GM04504 (cell line): ENCODE data around the gene EHMT1.
"Not testable (repeated sequence)": the region's sequence is repeated elsewhere in the genome, so short reads cannot be mapped to it uniquely, and the experiment has no call there.

Experiments
- DNase-seq: peaks from one replicate; pipeline ENCODE4 v3.0.0-alpha.2; 2012; ENCODE audit warnings: low read depth

EHMT1 gene

GRCh38 chr9:137615387-137615871, 3.4 kb upstream of the EHMT1 start:
- DNase-seq: no peak

DNA sequence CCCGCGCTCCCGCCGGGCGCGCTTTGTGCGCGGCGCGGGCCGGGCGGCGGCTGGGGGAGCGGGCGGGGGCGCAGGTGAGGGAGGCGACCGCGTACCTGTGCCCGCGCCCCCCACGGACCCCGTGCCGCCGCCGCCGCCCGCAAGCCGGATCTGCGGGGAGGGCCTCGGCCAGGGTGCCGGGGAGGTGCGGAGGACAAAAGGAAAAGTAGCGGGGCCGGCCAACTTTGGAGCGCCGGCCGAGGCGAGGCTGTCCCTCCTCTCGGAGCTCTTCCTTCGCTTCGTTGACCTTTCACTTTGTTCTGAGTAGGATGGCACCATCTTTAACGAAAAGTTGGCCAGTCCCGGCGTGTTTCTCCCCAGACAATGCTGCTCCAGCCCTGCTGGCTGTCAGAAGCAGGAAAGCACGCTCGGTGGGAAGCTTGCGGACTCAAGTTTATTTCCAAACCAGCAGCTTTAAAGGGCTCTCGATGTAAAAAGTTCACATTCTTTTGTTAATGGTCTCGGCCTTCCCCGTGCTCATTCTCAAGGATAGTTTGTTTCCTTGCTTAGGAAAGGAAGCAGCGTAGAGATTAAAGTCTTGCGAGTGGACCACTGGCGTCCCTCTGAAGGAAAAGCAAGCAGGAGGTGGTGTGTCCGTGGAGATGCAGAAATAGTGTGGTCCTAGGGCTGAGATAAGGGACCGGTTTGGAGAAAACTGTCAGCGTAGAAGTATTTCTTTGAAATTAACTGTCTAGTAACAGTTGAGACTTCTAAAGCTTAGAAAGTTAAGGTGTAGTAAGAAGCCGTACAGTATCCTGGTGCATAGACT, 639 bp downstream of the EHMT1 start:
- DNase-seq: no peak

GRCh38 chr9:137620048-137620405, 1.2 kb downstream of the EHMT1 start:
- no peak for DNase-seq

- DNase-seq: no peak
Measured at GRCh38 chr9:137620581-137620980, 1.8 kb downstream of the EHMT1 start.

DNA sequence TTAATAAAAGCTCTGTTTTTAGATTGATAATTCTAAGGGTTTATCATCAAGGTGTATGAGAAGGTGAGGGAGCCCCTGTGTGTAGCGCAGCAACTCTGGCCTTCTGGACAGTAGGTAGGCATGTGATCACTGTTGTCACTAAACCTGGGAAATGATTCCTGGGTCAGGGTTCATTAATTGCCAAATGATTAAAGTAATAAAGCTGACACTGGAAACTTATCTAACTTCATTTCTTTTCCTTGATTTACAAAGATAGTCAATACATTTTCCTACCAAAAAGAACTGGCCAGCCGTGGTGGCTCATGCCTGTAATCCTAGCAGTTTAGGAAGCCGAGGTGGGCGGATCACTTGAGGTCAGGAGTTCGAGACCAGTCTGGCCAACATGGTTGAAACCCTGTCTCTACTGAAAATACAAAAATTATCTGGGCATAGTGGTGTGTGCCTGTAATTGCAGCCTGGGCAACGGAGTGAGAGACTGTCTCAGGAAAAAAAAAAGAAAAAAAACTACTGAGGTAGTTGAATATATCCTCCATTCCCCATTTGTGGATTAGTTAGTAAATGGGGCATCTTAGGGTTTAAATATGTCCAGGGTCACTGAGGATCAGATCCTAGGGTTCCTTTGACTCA, 2.4 kb downstream of the EHMT1 start:
- no peak for DNase-seq

DNA sequence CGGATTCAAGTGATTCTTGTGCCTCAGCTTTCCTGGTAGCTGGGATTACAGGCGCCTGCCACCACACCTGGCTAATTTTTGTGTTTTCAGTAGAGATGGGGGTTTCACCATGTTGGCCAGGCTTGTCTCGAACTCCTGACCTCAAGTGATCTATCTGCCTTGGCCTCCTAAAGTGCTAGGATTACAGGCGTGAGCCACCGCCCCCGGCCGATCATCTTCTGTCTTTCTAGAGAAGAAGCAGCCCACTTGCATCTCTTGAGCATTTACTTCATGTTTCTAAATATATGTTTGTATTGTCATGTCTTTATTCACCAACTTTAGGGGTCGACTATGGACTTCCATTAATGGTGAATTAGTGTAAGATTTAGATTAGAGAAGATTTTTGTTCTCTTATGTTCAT, 3.4 kb downstream of the EHMT1 start:
- not testable (repeated sequence) for DNase-seq

GRCh38 chr9:137626464-137626863, 7.7 kb downstream of the EHMT1 start:
- no peak for DNase-seq

GRCh38 chr9:137627406-137627805, 8.6 kb downstream of the EHMT1 start:
- DNase-seq: not testable (repeated sequence)

GRCh38 chr9:137630126-137630525, 11.3 kb downstream of the EHMT1 start:
- no peak for DNase-seq

- no peak for DNase-seq
Measured at GRCh38 chr9:137630679-137631078, 11.9 kb downstream of the EHMT1 start.

DNA sequence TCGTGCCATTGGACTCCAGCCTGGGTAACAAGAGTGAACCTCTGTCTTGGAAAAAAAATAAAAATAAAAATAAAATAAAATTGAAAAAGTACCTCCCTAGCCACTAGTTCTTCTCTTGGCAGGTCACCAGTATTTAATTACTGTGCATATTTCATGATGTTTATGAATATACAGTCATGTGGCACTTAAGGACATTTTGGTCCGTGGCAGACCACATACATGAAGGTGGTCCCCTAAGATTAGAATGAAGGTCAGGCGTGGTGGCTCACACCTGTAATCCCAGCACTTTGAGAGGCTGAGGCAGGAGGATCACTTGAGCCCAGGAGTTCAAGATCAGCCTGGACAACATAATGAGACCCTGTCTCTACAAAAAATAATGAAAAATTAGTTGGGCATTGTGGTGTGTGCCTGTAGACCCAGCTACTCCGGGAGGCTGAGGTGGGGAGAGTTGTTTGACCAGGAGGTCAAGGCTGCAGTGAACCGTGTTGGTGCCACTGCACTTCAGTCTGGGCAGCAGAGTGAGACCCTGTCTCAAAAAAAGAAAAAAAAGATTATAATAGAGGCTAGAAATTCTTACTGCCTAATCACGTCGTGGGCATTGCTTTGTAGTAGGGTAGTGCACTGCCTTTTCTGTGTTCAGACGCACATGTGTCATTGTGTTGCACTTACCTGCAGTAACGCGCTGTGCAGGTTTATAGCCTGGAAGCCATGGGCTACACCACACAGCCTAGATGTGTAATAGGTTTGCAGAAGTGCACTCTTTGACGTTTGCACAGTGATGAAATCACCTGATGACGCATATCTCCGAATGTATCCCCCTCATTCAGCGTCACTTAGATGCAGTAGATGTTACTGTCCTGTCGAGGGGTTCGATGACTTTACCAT, 12.8 kb downstream of the EHMT1 start:
- no peak for DNase-seq

DNA sequence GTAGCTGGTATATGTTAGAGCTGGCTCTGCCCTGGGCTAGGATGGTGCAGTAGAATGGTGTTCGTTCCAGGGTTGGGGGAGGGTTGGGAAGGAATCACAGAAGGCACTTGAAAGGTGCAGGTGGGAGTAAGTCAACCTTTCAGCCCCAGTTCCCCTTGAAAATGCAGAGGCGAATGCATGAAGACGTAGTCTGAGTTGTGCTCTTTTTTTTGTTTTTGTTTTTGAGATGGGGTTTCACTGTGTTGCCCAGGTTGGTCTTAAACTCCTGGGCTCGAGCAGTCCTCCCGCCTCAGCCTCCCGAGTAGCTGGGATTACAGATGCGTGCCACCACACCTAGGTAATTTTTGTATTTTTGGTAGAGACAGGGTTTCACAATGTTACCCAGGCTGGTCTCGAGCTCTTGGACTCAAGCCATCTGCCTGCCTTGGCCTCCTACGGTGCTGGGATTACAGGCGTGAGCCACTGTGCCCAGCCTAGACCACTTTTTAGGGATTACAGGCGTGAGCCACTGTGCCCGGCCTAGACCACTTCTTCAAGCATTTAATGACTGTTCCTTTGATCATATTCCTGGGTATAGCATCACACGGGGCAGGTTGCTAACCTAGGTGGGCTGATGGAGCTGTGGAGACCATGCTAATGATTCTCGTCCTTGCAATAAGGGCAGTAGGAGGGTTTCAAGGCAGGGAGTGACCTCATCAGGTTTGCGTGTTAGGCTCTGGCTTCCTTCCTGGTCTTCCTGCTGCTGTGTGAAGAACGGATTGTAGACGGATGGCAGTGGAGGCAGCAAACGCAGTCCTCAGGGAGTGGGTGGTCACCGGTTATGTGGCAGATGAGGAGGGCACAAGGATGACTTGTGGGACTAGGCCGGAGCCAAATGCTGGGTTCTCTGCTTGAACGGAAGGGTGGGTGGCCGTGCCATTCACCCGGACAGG, 13.7 kb downstream of the EHMT1 start:
- no peak for DNase-seq

- no peak for DNase-seq
Measured at GRCh38 chr9:137634016-137634415, 15.2 kb downstream of the EHMT1 start.

GRCh38 chr9:137638680-137639079, 19.9 kb downstream of the EHMT1 start:
- DNase-seq: no peak

DNA sequence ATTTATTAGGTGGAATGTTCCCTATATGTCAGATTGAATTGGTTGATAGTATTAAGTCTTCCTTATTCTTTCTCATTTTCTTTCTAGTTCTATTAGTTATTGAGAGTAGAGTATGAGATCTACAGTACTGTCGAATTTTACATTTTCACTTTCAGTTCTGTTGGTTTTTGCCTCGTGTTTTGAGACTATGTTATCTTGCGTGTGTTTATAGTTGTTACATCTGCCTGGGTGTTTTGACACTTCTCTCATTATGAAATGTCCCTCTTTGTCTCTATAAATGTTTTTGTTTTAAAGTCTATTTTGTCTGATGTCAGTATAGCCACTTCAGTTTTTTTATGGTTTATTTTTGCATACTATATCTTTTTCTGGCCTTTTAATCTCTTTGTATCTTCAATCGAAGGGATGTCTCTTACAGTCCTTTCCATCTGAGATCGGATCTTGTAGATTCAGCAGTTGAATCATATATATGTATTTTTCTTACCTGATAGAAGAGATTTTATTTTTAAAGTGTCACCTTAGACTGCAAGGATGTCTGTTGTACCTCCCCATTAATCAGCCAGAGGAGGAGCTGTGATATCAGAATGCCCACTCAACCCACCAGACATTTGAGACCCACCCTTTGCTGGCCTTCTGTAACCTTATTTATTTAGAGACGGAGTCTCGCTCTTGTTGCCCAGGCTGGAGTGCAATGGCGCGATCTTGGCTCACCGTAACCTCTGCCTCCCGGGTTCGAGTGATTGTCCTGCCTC, 20.7 kb downstream of the EHMT1 start:
- no peak for DNase-seq

DNA sequence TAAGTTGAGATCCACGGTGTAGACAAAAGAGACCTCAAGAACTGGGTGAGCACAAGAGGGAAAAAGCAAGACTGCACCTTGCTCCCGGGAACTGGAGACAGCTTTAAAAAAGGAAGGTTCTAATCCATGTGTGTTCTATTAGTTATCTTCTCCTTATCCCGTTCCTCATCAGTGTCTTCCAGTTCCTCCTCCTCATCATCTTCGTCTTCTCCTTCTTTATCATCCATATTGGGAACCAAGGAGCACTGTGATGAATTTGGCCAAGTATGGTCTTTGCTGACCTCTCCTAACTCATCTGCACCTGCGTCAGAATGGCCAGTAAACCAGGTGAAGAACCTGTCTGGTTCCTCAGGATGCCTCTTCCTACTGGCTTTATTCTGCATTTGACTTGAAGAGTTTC, 22.1 kb downstream of the EHMT1 start:
- no peak for DNase-seq

DNA sequence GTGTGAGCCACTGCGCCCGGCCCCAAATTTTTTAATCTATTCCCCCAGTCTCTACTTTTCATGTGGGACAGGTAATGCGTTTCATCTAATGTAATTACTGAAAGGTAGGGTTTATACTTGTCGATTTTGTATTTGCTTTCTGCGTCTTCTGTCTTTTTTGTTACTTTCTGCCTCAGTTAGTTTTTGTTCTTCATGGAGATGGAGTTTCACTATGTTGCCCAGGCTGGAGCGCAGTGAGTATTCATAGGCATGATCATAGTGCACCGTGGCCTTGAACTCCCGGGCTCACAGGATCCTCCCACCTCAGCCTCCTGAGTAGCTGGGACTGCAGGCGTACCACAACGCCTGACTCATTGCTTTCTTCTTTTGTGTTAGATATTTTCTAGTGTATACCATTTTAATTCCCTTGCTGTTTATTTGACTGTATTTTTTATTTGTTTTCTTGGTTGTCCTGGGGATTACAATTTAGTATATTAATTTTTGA, 23.4 kb downstream of the EHMT1 start:
- no peak for DNase-seq

GRCh38 chr9:137642892-137643291, 24.1 kb downstream of the EHMT1 start:
- DNase-seq: no peak

- no peak for DNase-seq
Measured at GRCh38 chr9:137643921-137644320, 25.1 kb downstream of the EHMT1 start.

DNA sequence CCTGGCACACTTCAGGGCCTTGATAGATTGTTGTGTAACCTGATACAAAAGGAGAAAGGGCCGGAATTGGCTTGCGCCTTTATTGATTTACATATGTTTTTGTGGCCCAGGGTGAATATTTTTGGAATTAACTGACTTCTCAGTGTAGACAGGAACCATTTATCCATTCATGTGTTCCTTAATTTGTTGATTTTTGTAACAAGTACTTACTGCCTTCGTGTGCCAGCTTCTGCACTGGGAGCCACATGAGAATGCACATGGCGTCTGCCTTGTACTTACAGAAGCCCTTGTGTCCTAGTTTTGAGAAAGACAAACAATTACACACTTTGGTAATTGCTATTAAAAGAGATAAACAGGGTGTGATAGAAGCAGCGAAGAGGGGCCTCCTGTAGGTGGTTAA, 26.4 kb downstream of the EHMT1 start:
- DNase-seq: no peak

- no peak for DNase-seq
Measured at GRCh38 chr9:137646341-137646740, 27.5 kb downstream of the EHMT1 start.
